Endothelial cell (in vitro differentiated cells): ENCODE results near the gene ASNSD1. TPM values are rescaled to one million over a fixed set of nuclear protein-coding genes. Genes with fewer than 3 reads are reported as not detected.

ENCODE experiments used
- DNase-seq: peaks from one replicate; pipeline ENCODE4 v3.0.0; 2021; ENCODE audit warnings: low spot score
- H3K27ac Mint-ChIP-seq: one replicate; pipeline ENCODE4 v1.8.0; 2021; ENCODE audit warnings: mixed read lengths, inconsistent platforms; ENCODE audit not compliant: unreplicated experiment
- H3K27me3 Mint-ChIP-seq: one replicate; pipeline ENCODE4 v1.8.0; 2021; ENCODE audit warnings: mild to moderate bottlenecking, moderate library complexity, mixed read lengths, inconsistent platforms; ENCODE audit not compliant: unreplicated experiment
- H3K36me3 Mint-ChIP-seq: one replicate; pipeline ENCODE4 v1.8.0; 2021; ENCODE audit warnings: mild to moderate bottlenecking, low read depth, mixed read lengths, inconsistent platforms; ENCODE audit not compliant: unreplicated experiment
- H3K4me1 Mint-ChIP-seq: one replicate; pipeline ENCODE4 v1.8.0; 2021; ENCODE audit warnings: mild to moderate bottlenecking, mixed read lengths, inconsistent platforms; ENCODE audit not compliant: unreplicated experiment
- H3K4me3 Mint-ChIP-seq: one replicate; pipeline ENCODE4 v1.8.0; 2021; ENCODE audit warnings: mild to moderate bottlenecking, mixed read lengths, inconsistent platforms; ENCODE audit not compliant: unreplicated experiment
- H3K9me3 Mint-ChIP-seq: one replicate; pipeline ENCODE4 v1.8.0; 2021; ENCODE audit warnings: mixed read lengths, inconsistent platforms; ENCODE audit not compliant: unreplicated experiment
- total RNA-seq: library from RNA; stranded (reverse); fragmentation: NEBNext Ultra II Directional; extraction: Animal tissue kit (Norgen Biotek cat#: 25700); gene quantifications from one replicate; pipeline ENCODE4 v1.2.1, GENCODE V29; 2021; ENCODE audit not compliant: unreplicated experiment
- TF ChIP-seq, protein P1 (sequence below): fragments of 200-600 bp; sonication (generic); IDR thresholded peaks from one replicate; pipeline ENCODE4 v1.5.0; 2021; ENCODE audit warnings: antibody characterized with exemption; ENCODE audit not compliant: unreplicated experiment

The ASNSD1 gene
- total RNA-seq, 1 donor from 2014 or later = 35.7 TPM

DNA sequence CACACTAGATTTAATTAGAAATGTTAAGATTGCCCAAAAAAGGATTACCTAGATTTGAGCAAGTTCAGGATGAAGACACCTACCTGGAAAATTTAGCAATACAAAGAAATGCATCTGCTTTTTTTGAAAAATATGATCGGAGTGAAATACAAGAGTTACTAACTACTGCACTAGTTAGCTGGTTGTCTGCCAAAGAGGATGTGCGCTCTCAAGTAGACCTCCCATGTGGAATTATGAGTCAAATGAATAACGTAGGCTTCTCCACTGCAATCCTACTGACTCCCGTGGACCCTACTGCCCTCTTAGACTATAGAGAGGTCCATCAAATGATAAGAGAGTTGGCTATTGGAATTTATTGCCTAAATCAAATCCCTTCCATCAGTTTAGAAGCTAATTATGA, 15.2 kb downstream of the ASNSD1 start:
- Mint-ChIP-seq H3K36me3 (peaks cover 17% of the 10 kb centered on the region), H3K4me1 (peaks cover 8% of the 10 kb centered on the region)
- TF ChIP-seq, protein P1, sequence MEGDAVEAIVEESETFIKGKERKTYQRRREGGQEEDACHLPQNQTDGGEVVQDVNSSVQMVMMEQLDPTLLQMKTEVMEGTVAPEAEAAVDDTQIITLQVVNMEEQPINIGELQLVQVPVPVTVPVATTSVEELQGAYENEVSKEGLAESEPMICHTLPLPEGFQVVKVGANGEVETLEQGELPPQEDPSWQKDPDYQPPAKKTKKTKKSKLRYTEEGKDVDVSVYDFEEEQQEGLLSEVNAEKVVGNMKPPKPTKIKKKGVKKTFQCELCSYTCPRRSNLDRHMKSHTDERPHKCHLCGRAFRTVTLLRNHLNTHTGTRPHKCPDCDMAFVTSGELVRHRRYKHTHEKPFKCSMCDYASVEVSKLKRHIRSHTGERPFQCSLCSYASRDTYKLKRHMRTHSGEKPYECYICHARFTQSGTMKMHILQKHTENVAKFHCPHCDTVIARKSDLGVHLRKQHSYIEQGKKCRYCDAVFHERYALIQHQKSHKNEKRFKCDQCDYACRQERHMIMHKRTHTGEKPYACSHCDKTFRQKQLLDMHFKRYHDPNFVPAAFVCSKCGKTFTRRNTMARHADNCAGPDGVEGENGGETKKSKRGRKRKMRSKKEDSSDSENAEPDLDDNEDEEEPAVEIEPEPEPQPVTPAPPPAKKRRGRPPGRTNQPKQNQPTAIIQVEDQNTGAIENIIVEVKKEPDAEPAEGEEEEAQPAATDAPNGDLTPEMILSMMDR = no peak

DNA sequence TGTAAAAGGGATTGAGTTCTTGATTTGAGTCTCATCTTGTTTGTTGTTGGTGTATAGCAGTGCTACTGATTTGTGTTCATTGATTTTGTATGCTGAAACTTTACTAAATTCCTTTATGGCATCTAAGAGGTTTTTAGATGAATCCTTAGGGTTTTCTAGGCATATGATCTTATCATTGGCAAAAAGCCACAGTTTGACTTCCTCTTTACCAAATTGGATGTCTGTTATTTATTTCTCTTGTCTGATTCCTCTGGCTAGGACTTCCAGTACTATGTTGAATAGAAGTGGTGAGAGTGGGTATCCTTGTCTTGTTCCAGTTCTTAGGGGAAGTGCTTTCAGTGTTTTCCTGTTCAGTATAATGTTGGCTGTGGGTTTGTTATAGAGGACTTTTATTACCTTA, 18.0 kb downstream of the ASNSD1 start:
- TF ChIP-seq, protein P1 = no peak
- Mint-ChIP-seq H3K36me3 (peaks cover 13% of the 10 kb centered on the region), H3K4me1 (peaks cover 10% of the 10 kb centered on the region), H3K27me3 (peaks cover 3% of the 10 kb centered on the region), H3K4me3 (no peak overlapping the region), H3K9me3 (no peaks in the 10 kb centered on the region), H3K27ac (no peak overlapping the region)
- no peak for DNase-seq

More for the DNA sequence above, 15.2 kb downstream of the ASNSD1 start:
- Mint-ChIP-seq H3K27ac (no peak overlapping the region), H3K27me3 (peaks cover 5% of the 10 kb centered on the region), H3K4me3 (no peak overlapping the region), H3K9me3 (no peaks in the 10 kb centered on the region)
- no peak for DNase-seq

DNA sequence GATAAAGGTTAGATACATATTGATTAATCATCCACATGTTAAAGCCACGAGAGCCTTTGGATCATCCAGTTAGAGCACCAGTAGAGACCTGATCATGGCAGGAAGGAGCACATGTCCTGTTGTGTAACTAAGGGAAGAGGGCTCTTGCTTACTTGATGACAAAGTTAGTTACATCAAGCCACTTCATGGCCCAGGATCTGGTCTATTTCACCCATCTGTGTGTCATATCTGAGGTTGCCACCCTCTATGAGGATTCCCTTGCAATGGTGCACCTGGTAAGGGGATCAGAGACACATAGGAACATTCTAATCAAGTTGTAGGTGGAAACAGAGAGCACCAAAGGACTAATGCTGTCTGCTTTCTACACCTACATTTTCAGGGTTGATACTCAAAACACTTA, 19.9 kb downstream of the ASNSD1 start:
- peaks cover 13% of the 10 kb centered on the region for H3K36me3 Mint-ChIP-seq
- H3K4me3 Mint-ChIP-seq = no peak overlapping the region
- H3K27me3 Mint-ChIP-seq = no peaks in the 10 kb centered on the region
- peaks cover 15% of the 10 kb centered on the region for H3K4me1 Mint-ChIP-seq
- H3K9me3 Mint-ChIP-seq = no peaks in the 10 kb centered on the region
- TF ChIP-seq, protein P1 = no peak
- no peak overlapping the region for H3K27ac Mint-ChIP-seq
- DNase-seq = no peak

DNA sequence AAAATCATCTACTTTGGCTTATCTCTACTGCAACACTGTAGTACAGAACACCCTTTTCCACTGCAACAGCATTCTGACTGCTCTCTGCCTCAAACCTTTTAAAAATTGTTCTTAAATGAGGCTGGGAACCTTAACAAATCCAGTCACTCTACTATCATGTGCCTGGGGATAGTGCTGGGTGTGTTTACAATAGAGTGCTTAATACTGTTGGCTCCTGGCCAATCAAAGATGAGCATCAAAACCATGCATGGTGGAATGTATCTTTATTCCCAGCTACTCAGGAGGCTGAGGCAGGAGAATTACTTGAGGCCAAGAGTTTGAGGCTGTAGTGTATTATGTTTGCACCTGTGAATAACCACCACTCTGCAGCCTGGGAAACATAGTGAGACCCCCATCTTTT, 20.6 kb downstream of the ASNSD1 start:
- no peak overlapping the region for H3K27ac Mint-ChIP-seq
- peaks cover 13% of the 10 kb centered on the region for H3K36me3 Mint-ChIP-seq
- no peaks in the 10 kb centered on the region for H3K9me3 Mint-ChIP-seq
- no peak for DNase-seq
- no peak overlapping the region for H3K4me3 Mint-ChIP-seq
- no peaks in the 10 kb centered on the region for H3K27me3 Mint-ChIP-seq
- TF ChIP-seq, protein P1 = no peak
- H3K4me1 Mint-ChIP-seq = peaks cover 15% of the 10 kb centered on the region

DNA sequence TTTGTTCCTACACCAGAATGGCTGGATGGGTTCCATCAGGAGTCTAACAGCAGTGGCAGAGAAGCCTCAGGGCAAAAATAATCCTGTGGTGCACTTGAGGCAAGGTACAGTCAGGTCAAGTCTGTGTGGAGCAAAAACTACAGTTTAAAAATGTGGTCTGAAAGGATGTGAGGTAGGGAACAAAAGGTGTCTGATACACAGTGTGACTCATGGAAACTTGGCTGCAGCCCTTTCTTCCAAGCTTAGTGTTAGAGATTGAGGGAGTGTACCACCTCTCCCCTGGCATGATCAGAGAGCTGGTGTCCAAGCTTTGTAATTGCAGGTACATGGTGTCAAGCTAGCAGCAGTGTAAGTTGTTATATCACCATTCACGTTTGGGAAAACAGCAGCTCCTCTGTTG, 22.1 kb downstream of the ASNSD1 start:
- Mint-ChIP-seq H3K27ac (no peak overlapping the region), H3K4me1 (peaks cover 15% of the 10 kb centered on the region), H3K36me3 (peaks cover 5% of the 10 kb centered on the region), H3K9me3 (no peaks in the 10 kb centered on the region), H3K27me3 (no peaks in the 10 kb centered on the region), H3K4me3 (no peak overlapping the region)
- TF ChIP-seq, protein P1 = no peak
- DNase-seq = no peak
